GM18868 (cell line): ENCODE data around the gene HMBS.
A peak's percentile ranks its signal among the peaks of the same experiment; 100 is the strongest.
"Not testable (repeated sequence)": the region's sequence is repeated elsewhere in the genome, so short reads cannot be mapped to it uniquely, and the experiment has no call there.

Experiments
- ATAC-seq: cut with Tn5 transposase; IDR thresholded peaks from one replicate; pipeline ENCODE4 v1.9.1; 2021; ENCODE audit warnings: mild to moderate bottlenecking, moderate library complexity; ENCODE audit not compliant: unreplicated experiment

HMBS gene

GRCh38 chr11:119117004-119117706 is 32.5 kb downstream of the HMBS start:
- ATAC-seq = no peak

GRCh38 chr11:119118227-119118626 is 33.5 kb downstream of the HMBS start:
- no peak for ATAC-seq

GRCh38 chr11:119118946-119119345 is 34.3 kb downstream of the HMBS start:
- no peak for ATAC-seq

GRCh38 chr11:119120639-119121007 is 35.9 kb downstream of the HMBS start:
- ATAC-seq = no peak

- peak; percentile 95 for ATAC-seq
These were observed 36.5 kb downstream of the HMBS start, which contains the start of gene HINFP for GRCh38 chr11:119121008-119121810. Gene HINFP (plus strand): TSS chr11:119121580. CDS start chr11:119126945, 5,365 bp downstream.

GRCh38 chr11:119121811-119122124 is 37.1 kb downstream of the HMBS start:
- ATAC-seq = no peak

- no peak for ATAC-seq
These were observed 41.1 kb downstream of the HMBS start for GRCh38 chr11:119125821-119126220.

- no peak for ATAC-seq
These were observed 42.1 kb downstream of the HMBS start for GRCh38 chr11:119126675-119127268.

- ATAC-seq = no peak
These were observed 46.0 kb downstream of the HMBS start for GRCh38 chr11:119130662-119131061.

GRCh38 chr11:119134389-119134978 is 49.8 kb downstream of the HMBS start:
- ATAC-seq = no peak

- not testable (repeated sequence) for ATAC-seq
These were observed 54.6 kb downstream of the HMBS start for GRCh38 chr11:119139276-119139675.
